PC-3 (cell line): ENCODE data around the gene TNKS2. TPM values are rescaled to one million over a fixed set of nuclear protein-coding genes. Genes with fewer than 3 reads are reported as not detected.

Experiments used
- ATAC-seq: fragments of 200-7000 bp; cut with Tn5 transposase; 2 replicates; pipeline ENCODE4 v1.9.1; 2020; ENCODE audit warnings: mild to moderate bottlenecking, moderate library complexity
- BruUV-seq: library from RNA; stranded (reverse); fragments of 400-500 nt; replicated peaks from 2 replicates; lab custom pipeline; 2021; lab: Mats Ljungman, UMichigan
- CTCF ChIA-PET: fragments of 300-600 bp; sonication (Branson Sonifier 250); formaldehyde crosslinking; loops from one replicate; lab custom pipeline; 2022; ENCODE audit warnings: antibody characterized with exemption; lab: Charles Lee
- POLR2A ChIA-PET: fragments of 300-600 bp; sonication (Branson Sonifier 250); formaldehyde crosslinking; loops from one replicate; lab custom pipeline; 2022; ENCODE audit warnings: antibody characterized with exemption; ENCODE audit not compliant: unreplicated experiment; lab: Charles Lee
- DNase-seq: peaks from one replicate; pipeline ENCODE4 v3.0.0-alpha.2; 2015
- H2AFZ ChIP-seq: fragments of 300-600 bp; sonication (generic); 2 replicates; pipeline ENCODE4 v1.6.0; 2016; ENCODE audit warnings: antibody characterized with exemption, low read length
- H3F3A ChIP-seq: fragments of 300-600 bp; sonication (generic); one replicate; pipeline ENCODE4 v1.6.0; 2017; ENCODE audit warnings: antibody characterized with exemption, low read length, control low read depth, mild to moderate bottlenecking; ENCODE audit not compliant: unreplicated experiment
- H3K27ac ChIP-seq: fragments of 300-600 bp; sonication (generic); 2 replicates; pipeline ENCODE4 v1.5.1; 2016; ENCODE audit warnings: mild to moderate bottlenecking, low read length
- H3K27me3 ChIP-seq: fragments of 300-600 bp; sonication (generic); 2 replicates; pipeline ENCODE4 v1.6.1; 2016; ENCODE audit warnings: low read length, mixed read lengths
- H3K36me3 ChIP-seq: fragments of 300-600 bp; sonication (generic); 2 replicates; pipeline ENCODE4 v1.6.1; 2016; ENCODE audit warnings: low read depth, mixed run types, low read length, mixed read lengths
- H3K4me1 ChIP-seq: fragments of 300-600 bp; sonication (generic); 2 replicates; pipeline ENCODE4 v1.5.1; 2016; ENCODE audit warnings: low read length; ENCODE audit not compliant: insufficient read depth
- H3K4me2 ChIP-seq: fragments of 300-600 bp; sonication (generic); 2 replicates; pipeline ENCODE4 v1.6.0; 2016; ENCODE audit warnings: low read length
- H3K4me3 ChIP-seq: fragments of 300-600 bp; sonication (generic); 2 replicates; pipeline ENCODE4 v1.5.1; 2016; ENCODE audit warnings: mild to moderate bottlenecking, low read length, mixed read lengths
- H3K79me2 ChIP-seq: fragments of 300-600 bp; sonication (generic); 2 replicates; pipeline ENCODE4 v1.6.1; 2017; ENCODE audit warnings: low read length, mixed read lengths
- H3K9ac ChIP-seq: fragments of 300-600 bp; sonication (generic); 2 replicates; pipeline ENCODE4 v1.6.0; 2016; ENCODE audit warnings: mild to moderate bottlenecking, low read length
- H3K9me2 ChIP-seq: fragments of 300-600 bp; sonication (generic); replicated peaks from 2 replicates; pipeline ENCODE4 v1.6.1; 2016; ENCODE audit warnings: mixed run types, low read length, mixed read lengths
- H3K9me3 ChIP-seq: fragments of 300-600 bp; sonication (generic); 2 replicates; pipeline ENCODE4 v1.6.1; 2016; ENCODE audit warnings: low read length, mixed read lengths
- H4K20me1 ChIP-seq: fragments of 300-600 bp; sonication (generic); 2 replicates; pipeline ENCODE4 v1.6.1; 2016; ENCODE audit warnings: low read length, mixed read lengths
- EZH2 ChIP-seq: fragments of 300-600 bp; sonication (generic); IDR thresholded peaks from one replicate; pipeline ENCODE4 v1.6.1; 2017; ENCODE audit warnings: antibody characterized with exemption, mild to moderate bottlenecking, low read length; ENCODE audit not compliant: unreplicated experiment
- EZH2phosphoT487 ChIP-seq: fragments of 300-600 bp; sonication (generic); IDR thresholded peaks from 2 replicates; pipeline ENCODE4 v1.6.1; 2018; ENCODE audit warnings: mild to moderate bottlenecking, antibody characterized with exemption, low read length, borderline replicate concordance
- intact Hi-C: fragments of 100-400 bp; cut with micrococcal nuclease; formaldehyde crosslinking; loops from 2 replicates; pipeline ENCODE4 v1.9.0; 2023
- total RNA-seq: library from RNA; depleted of rRNA; stranded (reverse); fragments of >200 nt; gene quantifications from 2 replicates; pipeline ENCODE4 v1.2.3, GENCODE V29; 2014
- TF ChIP-seq, protein P1 (sequence below): fragments of 300-600 bp; sonication (generic); conservative IDR thresholded peaks from 2 replicates; pipeline ENCODE4 v1.5.1; 2017; ENCODE audit warnings: antibody characterized with exemption, low read depth, mild to moderate bottlenecking, low read length

Gene TNKS2
- total RNA-seq, 1 experiment from 2014 or later, result 14.5 TPM

DNA sequence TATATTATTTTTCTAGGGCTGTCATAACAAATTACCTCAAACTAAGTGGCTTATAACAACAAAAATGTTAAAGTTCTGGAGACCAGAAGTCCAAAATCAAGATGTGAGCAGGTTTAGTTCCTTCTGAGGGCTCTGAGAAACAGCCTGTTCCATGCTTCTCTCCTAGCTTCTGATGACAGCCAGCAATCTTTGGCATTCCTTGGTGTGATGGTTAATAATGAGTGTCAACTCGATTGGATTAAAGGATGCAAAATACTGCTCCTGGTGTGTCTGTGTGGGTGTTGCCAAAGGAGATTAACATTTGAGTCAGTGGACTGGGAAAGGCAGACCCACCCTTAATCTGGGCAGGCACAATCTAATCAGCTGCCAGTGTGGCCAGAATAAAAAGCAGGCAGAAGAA lies 26.3 kb upstream of the TNKS2 start:
- DNase-seq (no peak), ATAC-seq (no peak)
- Histone ChIP-seq H3K79me2 (no peaks in the 10 kb centered on the region), H3K27me3 (no peaks in the 10 kb centered on the region), H3K4me2 (no peak overlapping the region), H3K4me3 (no peak overlapping the region), H3K9me2 (no peaks in the 10 kb centered on the region), H3F3A (no peaks in the 10 kb centered on the region), H3K9ac (no peak overlapping the region), H3K27ac (no peak overlapping the region), H3K4me1 (no peaks in the 10 kb centered on the region), H4K20me1 (no peaks in the 10 kb centered on the region), H2AFZ (no peak overlapping the region), H3K36me3 (no peaks in the 10 kb centered on the region), H3K9me3 (no peaks in the 10 kb centered on the region)
- CTCF ChIA-PET, result no interaction called here
- intact Hi-C loops, result no loop called here
- no TSS peak for BruUV-seq
- POLR2A ChIA-PET, result interaction anchor here (0.7 kb wide), 1 partner anchor 742 kb away, joined by 3 read pairs; no protein-coding TSS in a partner anchor
- TF ChIP-seq EZH2phosphoT487, result no peak
- TF ChIP-seq, protein P1, sequence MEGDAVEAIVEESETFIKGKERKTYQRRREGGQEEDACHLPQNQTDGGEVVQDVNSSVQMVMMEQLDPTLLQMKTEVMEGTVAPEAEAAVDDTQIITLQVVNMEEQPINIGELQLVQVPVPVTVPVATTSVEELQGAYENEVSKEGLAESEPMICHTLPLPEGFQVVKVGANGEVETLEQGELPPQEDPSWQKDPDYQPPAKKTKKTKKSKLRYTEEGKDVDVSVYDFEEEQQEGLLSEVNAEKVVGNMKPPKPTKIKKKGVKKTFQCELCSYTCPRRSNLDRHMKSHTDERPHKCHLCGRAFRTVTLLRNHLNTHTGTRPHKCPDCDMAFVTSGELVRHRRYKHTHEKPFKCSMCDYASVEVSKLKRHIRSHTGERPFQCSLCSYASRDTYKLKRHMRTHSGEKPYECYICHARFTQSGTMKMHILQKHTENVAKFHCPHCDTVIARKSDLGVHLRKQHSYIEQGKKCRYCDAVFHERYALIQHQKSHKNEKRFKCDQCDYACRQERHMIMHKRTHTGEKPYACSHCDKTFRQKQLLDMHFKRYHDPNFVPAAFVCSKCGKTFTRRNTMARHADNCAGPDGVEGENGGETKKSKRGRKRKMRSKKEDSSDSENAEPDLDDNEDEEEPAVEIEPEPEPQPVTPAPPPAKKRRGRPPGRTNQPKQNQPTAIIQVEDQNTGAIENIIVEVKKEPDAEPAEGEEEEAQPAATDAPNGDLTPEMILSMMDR, result no peak
- no peak for TF ChIP-seq EZH2

GRCh38 chr10:91772461-91772860 lies 25.8 kb upstream of the TNKS2 start:
- POLR2A ChIA-PET, result interaction anchor here (0.7 kb wide), 1 partner anchor 743 kb away, joined by 3 read pairs; no protein-coding TSS in a partner anchor
- intact Hi-C loops, result no loop called here

DNA sequence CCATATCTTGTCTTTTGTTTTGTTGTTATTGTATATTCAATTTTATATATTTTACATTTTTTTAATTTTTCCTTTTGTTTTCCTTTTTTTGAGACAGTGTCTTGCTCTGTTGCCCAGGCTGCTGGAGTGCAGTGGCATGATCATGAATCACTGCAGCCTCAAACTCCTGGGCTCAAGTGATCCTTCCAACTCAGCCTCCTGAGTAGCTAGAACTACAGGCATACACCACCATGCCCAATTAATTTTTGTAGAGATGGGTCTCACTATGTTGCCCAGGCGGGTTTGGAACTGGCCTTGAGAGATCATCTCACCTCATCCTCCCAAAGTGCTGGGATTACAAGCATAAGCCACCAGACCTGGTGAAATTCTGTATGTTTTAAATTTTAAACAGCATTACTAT lies 25.4 kb upstream of the TNKS2 start:
- Histone ChIP-seq H3K4me3 (no peak overlapping the region), H3K9ac (no peak overlapping the region), H4K20me1 (no peaks in the 10 kb centered on the region), H3K9me3 (no peaks in the 10 kb centered on the region), H3K79me2 (no peaks in the 10 kb centered on the region), H3K27me3 (no peaks in the 10 kb centered on the region), H3K27ac (no peak overlapping the region), H3K4me2 (no peak overlapping the region), H3K4me1 (no peaks in the 10 kb centered on the region), H3K9me2 (no peaks in the 10 kb centered on the region), H3F3A (no peaks in the 10 kb centered on the region), H3K36me3 (no peaks in the 10 kb centered on the region), H2AFZ (no peak overlapping the region)
- ATAC-seq (no peak), DNase-seq (no peak)
- ChIA-PET CTCF (no interaction called here), POLR2A (interaction anchor here (0.7 kb wide), 1 partner anchor 743 kb away, joined by 3 read pairs; no protein-coding TSS in a partner anchor)
- intact Hi-C loops, result no loop called here
- BruUV-seq, result no TSS peak
- TF ChIP-seq EZH2, result no peak
- TF ChIP-seq EZH2phosphoT487, result no peak
- TF ChIP-seq, protein P1, result no peak

More at GRCh38 chr10:91772461-91772860, 25.8 kb upstream of the TNKS2 start:
- H3K27me3 ChIP-seq, result no peaks in the 10 kb centered on the region
- no peaks in the 10 kb centered on the region for H3K4me1 ChIP-seq
- no peaks in the 10 kb centered on the region for H3K36me3 ChIP-seq
- no peak overlapping the region for H3K4me2 ChIP-seq
- H4K20me1 ChIP-seq, result no peaks in the 10 kb centered on the region
- ATAC-seq (no peak), DNase-seq (no peak)
- no peaks in the 10 kb centered on the region for H3K9me2 ChIP-seq
- H3K9ac ChIP-seq, result no peak overlapping the region
- TF ChIP-seq EZH2phosphoT487, result no peak
- TF ChIP-seq, protein P1, result no peak
- no peak for TF ChIP-seq EZH2
- H3F3A ChIP-seq, result no peaks in the 10 kb centered on the region
- H2AFZ ChIP-seq, result no peak overlapping the region
- no peak overlapping the region for H3K4me3 ChIP-seq
- no peaks in the 10 kb centered on the region for H3K9me3 ChIP-seq
- no peaks in the 10 kb centered on the region for H3K79me2 ChIP-seq
- H3K27ac ChIP-seq, result no peak overlapping the region
- BruUV-seq, result no TSS peak
- CTCF ChIA-PET, result no interaction called here
